ENCODE data around the gene YTHDF2. TPM values are rescaled to one million over a fixed set of nuclear protein-coding genes. Genes with fewer than 3 reads are reported as not detected.
"Not testable (repeated sequence)": the region's sequence is repeated elsewhere in the genome, so short reads cannot be mapped to it uniquely, and the experiment has no call there.

YTHDF2 gene
- polyA plus RNA-seq, 1 of the 3 experiments (the other 2 are of a cell fraction), result 45.2 TPM

GRCh38 chr1:28789412-28789811, 52.7 kb downstream of the YTHDF2 start (continued):
- TF ChIP-seq GABPA (IDR thresholded peaks at IDR 0.05; ENCODE audit: low read depth) (no peak), MXI1 (IDR thresholded peaks at IDR 0.05; ENCODE audit: low read depth, low read length) (no peak), POLR2AphosphoS5 (IDR thresholded peaks at IDR 0.05; ENCODE audit: low read depth, low read length) (no peak)
- TF ChIP-seq, protein P1, sequence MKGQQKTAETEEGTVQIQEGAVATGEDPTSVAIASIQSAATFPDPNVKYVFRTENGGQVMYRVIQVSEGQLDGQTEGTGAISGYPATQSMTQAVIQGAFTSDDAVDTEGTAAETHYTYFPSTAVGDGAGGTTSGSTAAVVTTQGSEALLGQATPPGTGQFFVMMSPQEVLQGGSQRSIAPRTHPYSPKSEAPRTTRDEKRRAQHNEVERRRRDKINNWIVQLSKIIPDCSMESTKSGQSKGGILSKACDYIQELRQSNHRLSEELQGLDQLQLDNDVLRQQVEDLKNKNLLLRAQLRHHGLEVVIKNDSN (IDR thresholded peaks at IDR 0.05; ENCODE audit: borderline replicate concordance, low read depth), result no peak

DNA sequence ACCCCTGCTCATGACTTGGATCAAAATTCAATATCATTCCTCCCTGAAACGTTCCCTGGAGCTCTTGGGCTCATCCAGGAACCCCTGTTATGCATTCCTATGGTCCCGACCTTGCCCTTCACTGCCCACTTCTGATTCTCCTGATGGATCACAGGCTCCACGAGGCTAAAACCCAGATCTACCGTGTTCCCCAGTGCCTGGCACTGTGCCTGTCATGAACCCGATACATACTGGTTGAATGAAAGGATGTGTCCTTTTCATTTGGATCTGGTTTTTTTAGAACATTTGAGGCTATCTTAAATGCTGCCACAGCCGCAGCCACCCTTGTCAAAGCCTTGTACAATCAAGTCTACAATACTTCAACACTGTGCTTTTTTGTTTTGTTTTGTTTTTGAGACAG, 53.1 kb downstream of the YTHDF2 start:
- 72% methylated on average over 6 of the region's 6 CpGs for WGBS (ENCODE audit: low lambda C conversion rate)
- ChIA-PET POLR2A (no interaction called here), CTCF (interaction anchor here (39.4 kb wide), 1 partner anchor 86 kb away, joined by 894 read pairs; no protein-coding TSS in a partner anchor)
- Histone ChIP-seq H3K4me2 (no peak overlapping the region), H3K27me3 (ENCODE audit: insufficient read depth) (no peaks in the 10 kb centered on the region), H4K20me1 (ENCODE audit: insufficient read depth) (no peaks in the 10 kb centered on the region), H3K36me3 (replicated peaks in 1 of 2; ENCODE audit: control insufficient read depth in 1 of 2, insufficient read depth in 2 of 2, low read length in 1 of 2) (no peaks in the 10 kb centered on the region), H3F3A (replicated peaks; ENCODE audit: insufficient read depth) (no peaks in the 10 kb centered on the region), H2AFZ (ENCODE audit: low read depth) (no peak overlapping the region), H3K79me2 (ENCODE audit: insufficient read depth) (no peaks in the 10 kb centered on the region), H3K9me3 (no peaks in the 10 kb centered on the region), H3K4me3 (ENCODE audit: low read depth in 2 of 2, low read length in 1 of 2) (no peak overlapping the region), H3K9me2 (no peaks in the 10 kb centered on the region), H3K9ac (no peak overlapping the region), H3K4me1 (ENCODE audit: control insufficient read depth in 1 of 2, insufficient read depth in 2 of 2, low read depth in 1 of 2, low read length in 1 of 2) (no peaks in the 10 kb centered on the region), H3K27ac (ENCODE audit: low read depth in 2 of 2, low read length in 1 of 2) (no peak overlapping the region)
- DNase-seq, result no peak
- no peak for TF ChIP-seq MEF2A (IDR thresholded peaks at IDR 0.05; ENCODE audit: borderline replicate concordance, low read depth)

GRCh38 chr1:28790377-28791035, 53.8 kb downstream of the YTHDF2 start:
- 75% methylated on average over 9 of the region's 12 CpGs for WGBS (ENCODE audit: low lambda C conversion rate)
- Histone ChIP-seq H3K4me1 (ENCODE audit: control insufficient read depth in 1 of 2, insufficient read depth in 2 of 2, low read depth in 1 of 2, low read length in 1 of 2) (no peaks in the 10 kb centered on the region), H3K36me3 (replicated peaks in 1 of 2; ENCODE audit: control insufficient read depth in 1 of 2, insufficient read depth in 2 of 2, low read length in 1 of 2) (no peaks in the 10 kb centered on the region), H3K27ac (ENCODE audit: low read depth in 2 of 2, low read length in 1 of 2) (no peak overlapping the region), H3K9ac (no peak overlapping the region), H2AFZ (ENCODE audit: low read depth) (no peak overlapping the region), H3K9me3 (no peaks in the 10 kb centered on the region), H3K9me2 (no peaks in the 10 kb centered on the region), H3K4me2 (no peak overlapping the region), H3K4me3 (ENCODE audit: low read depth in 2 of 2, low read length in 1 of 2) (no peak overlapping the region), H3K27me3 (ENCODE audit: insufficient read depth) (no peaks in the 10 kb centered on the region), H3F3A (replicated peaks; ENCODE audit: insufficient read depth) (no peaks in the 10 kb centered on the region), H3K79me2 (ENCODE audit: insufficient read depth) (no peaks in the 10 kb centered on the region), H4K20me1 (ENCODE audit: insufficient read depth) (no peaks in the 10 kb centered on the region)
- no peak for DNase-seq
- POLR2A ChIA-PET, result interaction anchor here (0.6 kb wide), 1 partner anchor 146 kb away, joined by 3 read pairs; no protein-coding TSS in a partner anchor
- CTCF ChIA-PET, result interaction anchor here (1.0 to 39.4 kb wide), 4 partner anchors 10 to 247 kb away, joined by 3 to 894 read pairs (median 4); no protein-coding TSS in a partner anchor
- TF ChIP-seq EZH2phosphoT487 (IDR thresholded peaks at IDR 0.05; ENCODE audit: borderline replicate concordance, low read depth) (no peak), FOXM1 (IDR thresholded peaks at IDR 0.05; ENCODE audit: low read depth) (no peak), SIN3A (IDR thresholded peaks at IDR 0.05; ENCODE audit: borderline replicate concordance, low read depth, low read length) (no peak), FOXJ3 (CRISPR knock-in tag; IDR thresholded peaks at IDR 0.05) (no peak), CHD2 (IDR thresholded peaks at IDR 0.05; ENCODE audit: low read length, partially characterized antibody) (no peak)
- TF ChIP-seq, protein P2, sequence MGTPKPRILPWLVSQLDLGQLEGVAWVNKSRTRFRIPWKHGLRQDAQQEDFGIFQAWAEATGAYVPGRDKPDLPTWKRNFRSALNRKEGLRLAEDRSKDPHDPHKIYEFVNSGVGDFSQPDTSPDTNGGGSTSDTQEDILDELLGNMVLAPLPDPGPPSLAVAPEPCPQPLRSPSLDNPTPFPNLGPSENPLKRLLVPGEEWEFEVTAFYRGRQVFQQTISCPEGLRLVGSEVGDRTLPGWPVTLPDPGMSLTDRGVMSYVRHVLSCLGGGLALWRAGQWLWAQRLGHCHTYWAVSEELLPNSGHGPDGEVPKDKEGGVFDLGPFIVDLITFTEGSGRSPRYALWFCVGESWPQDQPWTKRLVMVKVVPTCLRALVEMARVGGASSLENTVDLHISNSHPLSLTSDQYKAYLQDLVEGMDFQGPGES (IDR thresholded peaks at IDR 0.05; ENCODE audit: low read depth, low read length), result no peak

DNA sequence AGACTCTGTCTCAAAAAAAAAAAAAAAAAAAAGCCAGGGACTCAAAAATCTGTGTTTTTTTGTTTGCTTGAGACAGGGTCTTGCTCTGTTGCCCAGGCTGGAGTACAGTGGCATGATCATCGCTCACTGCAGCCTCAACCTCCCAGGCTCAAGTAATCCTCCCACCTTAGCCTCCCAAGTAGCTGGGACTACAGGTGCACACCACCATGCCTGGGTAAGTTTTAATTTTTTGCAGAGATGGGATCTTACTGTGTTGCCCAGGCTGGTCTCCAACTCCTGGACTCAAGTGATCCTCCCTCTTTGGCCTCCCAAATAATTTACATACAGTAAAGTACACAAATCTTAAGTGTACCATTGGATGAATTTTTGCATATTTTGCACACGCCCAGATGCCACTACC, 55.2 kb downstream of the YTHDF2 start:
- H4K20me1 ChIP-seq (ENCODE audit: insufficient read depth); H3K36me3 ChIP-seq (replicated peaks in 1 of 2; ENCODE audit: control insufficient read depth in 1 of 2, insufficient read depth in 2 of 2, low read length in 1 of 2); H3K79me2 ChIP-seq (ENCODE audit: insufficient read depth); H3K4me2 ChIP-seq; POLR2A ChIA-PET; H2AFZ ChIP-seq (ENCODE audit: low read depth); H3K27me3 ChIP-seq (ENCODE audit: insufficient read depth); H3F3A ChIP-seq (replicated peaks; ENCODE audit: insufficient read depth); H3K27ac ChIP-seq (ENCODE audit: low read depth in 2 of 2, low read length in 1 of 2); H3K9me3 ChIP-seq; H3K4me3 ChIP-seq (ENCODE audit: low read depth in 2 of 2, low read length in 1 of 2); DNase-seq; H3K9me2 ChIP-seq; H3K9ac ChIP-seq; H3K4me1 ChIP-seq (ENCODE audit: control insufficient read depth in 1 of 2, insufficient read depth in 2 of 2, low read depth in 1 of 2, low read length in 1 of 2): not testable (repeated sequence)
- 63% methylated on average over 2 of the region's 2 CpGs for WGBS (ENCODE audit: low lambda C conversion rate)
- CTCF ChIA-PET, result interaction anchor here (1.3 to 39.4 kb wide), 3 partner anchors 8 to 84 kb away, joined by 3 to 894 read pairs (median 4); no protein-coding TSS in a partner anchor

Measured in SK-N-SH (cell line).